Muscle of leg (tissue), 11 donors: ENCODE measurements around the gene TMEM237. TPM values are rescaled to one million over a fixed set of nuclear protein-coding genes. Genes with fewer than 3 reads are reported as not detected.

ENCODE experiments used
- DNase-seq: peaks from one replicate; pipeline ENCODE4 v3.0.0; 2013
- H3K27ac ChIP-seq: one replicate; pipeline ENCODE4 v1.5.1; 2013; ENCODE audit warnings: mild to moderate bottlenecking, low read length, control low read depth
- H3K27me3 ChIP-seq: one replicate; pipeline ENCODE4 v1.6.1; 2013; ENCODE audit warnings: low read length; ENCODE audit not compliant: control insufficient read depth, insufficient read depth
- H3K36me3 ChIP-seq: one replicate; pipeline ENCODE4 v1.6.1; 2013; ENCODE audit warnings: low read length; ENCODE audit not compliant: control insufficient read depth, insufficient read depth
- H3K4me1 ChIP-seq: one replicate; pipeline ENCODE4 v1.6.1; 2013; ENCODE audit warnings: low read length; ENCODE audit not compliant: control insufficient read depth, insufficient read depth
- H3K4me3 ChIP-seq: one replicate; pipeline ENCODE4 v1.5.1; 2013; ENCODE audit warnings: low read length, control low read depth
- H3K9me3 ChIP-seq: replicated peaks from 2 replicates; pipeline ENCODE4 v1.6.1; 2013; ENCODE audit warnings: low read depth, low read length; ENCODE audit not compliant: control insufficient read depth
- WGBS: methylation state at CpG from one replicate; pipeline ENCODE4 v1.1.5; 2013; ENCODE audit warnings: missing lambda C conversion rate; ENCODE audit not compliant: insufficient coverage; 5-methylcytosine and 5-hydroxymethylcytosine counted together
- polyA plus RNA-seq, 8 donors: library from polyadenylated mRNA; unstranded; fragments of 120-200 nt; gene quantifications; one replicate each; pipeline versions ENCODE4 v1.2.1 to v1.2.3, GENCODE V29; 2013; ENCODE audit warnings: inconsistent platforms in 1 of 8, low replicate concordance in 1 of 8; ENCODE audit not compliant: insufficient read length in 8 of 8, insufficient read depth in 1 of 8
- total RNA-seq: library from RNA; stranded (reverse); fragments of 120-200 nt; gene quantifications from one replicate; pipeline ENCODE4 v1.2.4, GENCODE V29; 2013

Gene TMEM237
- total and polyA plus RNA-seq, 9 donors: 28.6 to 40.9 (median 31.7) TPM

DNA sequence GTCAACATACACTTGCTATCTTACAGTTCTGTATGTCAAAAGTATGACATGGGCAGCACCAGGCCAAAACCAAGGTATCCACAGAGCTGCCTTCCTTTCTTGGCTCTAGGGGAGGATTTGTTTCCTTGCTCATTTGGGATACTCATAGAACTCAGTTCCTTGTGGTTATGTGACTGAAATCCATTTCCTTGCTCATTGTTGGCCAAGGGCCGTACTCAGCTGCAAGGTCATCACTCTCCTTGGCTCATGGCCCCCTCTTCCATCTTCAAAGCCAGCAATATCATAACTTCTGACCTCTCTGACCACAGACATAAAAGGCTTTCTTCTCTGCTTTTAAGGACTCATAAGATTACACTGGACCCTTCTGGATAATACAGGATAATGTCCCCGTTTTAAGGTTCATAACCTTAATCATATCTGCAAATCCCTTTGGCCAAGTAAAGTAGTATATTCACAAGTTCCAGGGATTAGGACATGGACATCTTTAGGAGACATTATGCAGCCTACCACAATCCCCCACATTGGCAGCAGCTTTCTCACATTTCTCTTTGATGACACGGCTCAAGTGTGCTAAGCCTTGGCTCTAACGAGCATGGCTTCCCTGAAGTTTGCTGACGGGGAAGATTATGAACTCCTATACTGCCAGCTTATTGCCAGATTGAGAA, 20.9 kb downstream of the TMEM237 start:
- no peak for DNase-seq
- peaks cover 12% of the 10 kb centered on the region for H3K36me3 ChIP-seq
- no peak overlapping the region for H3K4me3 ChIP-seq
- H3K27ac ChIP-seq: no peak overlapping the region
- no peaks in the 10 kb centered on the region for H3K27me3 ChIP-seq
- H3K9me3 ChIP-seq: no peaks in the 10 kb centered on the region
- 63% methylated on average over 4 of the region's 5 CpGs for WGBS
- peaks cover 4% of the 10 kb centered on the region for H3K4me1 ChIP-seq

DNA sequence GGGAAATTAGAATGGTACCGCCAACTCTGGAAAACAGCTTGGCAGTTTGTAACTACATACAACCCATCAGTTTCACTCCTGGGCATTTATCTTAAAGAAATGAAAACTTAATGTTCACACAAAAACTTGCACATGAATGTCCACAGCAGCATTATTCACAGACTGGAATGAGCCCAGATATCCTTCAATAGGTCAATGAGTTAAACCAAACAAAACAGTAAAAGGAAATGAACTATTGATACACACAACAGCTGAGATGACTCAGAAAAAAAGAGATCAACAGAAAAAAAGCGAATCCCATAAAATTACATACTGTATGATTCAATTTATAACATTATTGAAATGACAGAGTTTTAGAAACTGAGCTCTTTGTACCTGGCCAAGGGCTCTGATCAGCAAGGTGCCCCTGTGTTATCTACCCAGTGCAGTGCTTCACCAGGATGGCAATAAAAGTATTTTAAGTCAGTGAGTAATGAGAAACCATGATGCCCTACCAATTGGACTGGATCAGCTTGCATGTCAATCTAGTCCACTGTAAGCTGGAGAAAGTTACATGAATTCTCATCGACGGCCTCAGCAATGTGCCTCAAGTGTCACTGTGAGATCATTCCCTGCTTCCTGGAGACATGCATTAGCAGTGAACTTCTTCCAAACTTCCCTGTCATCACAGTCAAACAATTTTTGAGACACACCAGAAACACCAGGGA, 21.9 kb downstream of the TMEM237 start:
- Histone ChIP-seq H3K9me3 (no peaks in the 10 kb centered on the region), H3K27me3 (no peaks in the 10 kb centered on the region), H3K4me3 (no peak overlapping the region), H3K36me3 (peaks cover 12% of the 10 kb centered on the region), H3K27ac (no peak overlapping the region), H3K4me1 (peaks cover 4% of the 10 kb centered on the region)
- no peak for DNase-seq
- WGBS: 88% methylated on average over 2 of the region's 4 CpGs

DNA sequence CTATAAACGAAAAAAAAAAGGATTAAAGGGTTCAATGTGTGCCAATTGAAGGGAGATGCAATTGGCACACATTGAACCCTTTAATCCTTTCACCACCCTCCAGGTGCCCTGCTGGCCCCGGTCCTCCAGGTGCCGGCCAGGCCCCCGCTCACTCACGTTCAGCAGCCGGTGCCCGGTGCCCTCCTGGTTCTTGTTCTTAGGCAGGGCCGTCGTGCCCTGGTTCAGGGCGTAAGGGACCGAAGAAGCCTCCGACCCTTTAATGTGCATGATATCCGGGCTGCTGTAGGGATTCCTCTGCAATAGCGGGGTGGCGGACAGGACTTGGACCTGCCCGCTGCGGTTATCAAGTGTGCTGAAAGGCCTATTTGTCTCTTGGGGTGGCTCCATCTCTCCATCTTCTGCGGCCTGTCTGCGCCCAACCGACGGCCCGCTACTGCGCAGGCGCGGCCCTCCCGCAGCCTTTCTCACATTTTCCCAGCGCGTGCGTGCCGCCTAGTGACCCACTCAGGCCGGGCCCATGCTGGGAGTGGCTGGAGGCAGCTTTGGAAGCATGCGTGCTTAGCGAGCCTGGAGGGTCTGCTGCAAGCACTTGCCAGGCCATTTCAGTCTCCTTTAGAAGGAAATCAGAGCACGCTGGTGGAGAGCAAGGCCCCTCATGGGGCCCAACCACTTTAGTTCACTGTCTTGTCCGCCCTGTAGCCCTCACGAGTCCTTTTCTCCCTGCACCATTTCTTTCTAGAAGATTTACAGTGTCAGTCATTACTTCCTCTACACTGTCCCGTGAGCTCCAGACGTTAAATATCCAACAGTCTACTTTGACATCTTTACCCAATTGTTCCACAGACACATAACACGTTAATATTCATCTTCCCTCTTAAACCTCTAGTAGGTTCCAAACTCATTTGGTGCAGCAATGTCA, 24.3 kb downstream of the TMEM237 start:
- H3K36me3 ChIP-seq: peaks cover 7% of the 10 kb centered on the region
- no peaks in the 10 kb centered on the region for H3K9me3 ChIP-seq
- H3K4me1 ChIP-seq: peaks cover 4% of the 10 kb centered on the region
- peak; percentile 86 for DNase-seq
- WGBS: 31% methylated on average over 35 of the region's 39 CpGs
- H3K4me3 ChIP-seq: peak overlapping the region; percentile 11
- no peak overlapping the region for H3K27ac ChIP-seq
- H3K27me3 ChIP-seq: no peaks in the 10 kb centered on the region

DNA sequence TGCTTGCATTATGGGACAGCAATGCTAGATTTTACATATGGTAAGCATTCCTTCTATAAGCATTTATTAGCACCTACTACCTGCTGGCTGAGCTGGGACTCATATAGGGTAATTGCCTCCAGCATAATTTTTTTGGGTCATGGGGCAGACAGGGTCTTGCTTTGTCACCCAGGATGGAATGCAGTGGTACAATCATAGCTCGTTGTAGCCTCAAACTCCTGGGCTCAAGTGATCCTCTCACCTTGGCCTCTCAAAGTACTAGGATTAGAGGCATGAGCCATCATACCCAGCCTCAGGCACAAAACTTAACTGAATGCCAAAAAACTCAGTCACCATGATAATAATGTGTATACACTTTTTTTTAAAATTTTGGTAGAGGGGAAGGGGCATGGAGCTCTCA, 35.3 kb downstream of the TMEM237 start:
- no peak for DNase-seq
- no peak overlapping the region for H3K4me3 ChIP-seq
- H3K27ac ChIP-seq: no peak overlapping the region
- no peaks in the 10 kb centered on the region for H3K27me3 ChIP-seq
- peaks cover 7% of the 10 kb centered on the region for H3K9me3 ChIP-seq
- no peaks in the 10 kb centered on the region for H3K36me3 ChIP-seq
- no peaks in the 10 kb centered on the region for H3K4me1 ChIP-seq
- WGBS: 100% methylated on average over 1 of the region's 1 CpG

DNA sequence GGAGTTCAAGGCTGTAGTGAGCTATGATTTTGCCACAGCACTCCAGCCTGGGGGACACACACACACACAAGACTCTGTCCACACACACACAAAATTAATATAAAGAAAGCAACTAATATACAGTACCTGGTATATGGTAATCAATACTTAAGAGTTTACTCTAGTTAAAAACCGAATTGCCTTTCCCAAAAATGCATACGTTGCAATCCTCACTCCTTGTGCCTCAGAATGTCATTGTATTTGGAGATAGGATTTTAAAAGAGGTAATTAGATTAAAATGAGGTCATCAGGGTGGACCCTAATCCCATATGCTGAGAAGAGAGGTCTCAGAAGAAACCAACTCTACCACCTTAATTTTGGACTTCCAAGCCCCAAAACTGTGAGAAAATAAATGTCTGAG, 35.7 kb downstream of the TMEM237 start:
- Histone ChIP-seq H3K36me3 (no peaks in the 10 kb centered on the region), H3K4me3 (no peak overlapping the region), H3K27ac (no peak overlapping the region), H3K4me1 (no peaks in the 10 kb centered on the region), H3K27me3 (no peaks in the 10 kb centered on the region), H3K9me3 (peaks cover 7% of the 10 kb centered on the region)
- no peak for DNase-seq
- no CpG with 5 or more reads among the region's 2 CpGs for WGBS

DNA sequence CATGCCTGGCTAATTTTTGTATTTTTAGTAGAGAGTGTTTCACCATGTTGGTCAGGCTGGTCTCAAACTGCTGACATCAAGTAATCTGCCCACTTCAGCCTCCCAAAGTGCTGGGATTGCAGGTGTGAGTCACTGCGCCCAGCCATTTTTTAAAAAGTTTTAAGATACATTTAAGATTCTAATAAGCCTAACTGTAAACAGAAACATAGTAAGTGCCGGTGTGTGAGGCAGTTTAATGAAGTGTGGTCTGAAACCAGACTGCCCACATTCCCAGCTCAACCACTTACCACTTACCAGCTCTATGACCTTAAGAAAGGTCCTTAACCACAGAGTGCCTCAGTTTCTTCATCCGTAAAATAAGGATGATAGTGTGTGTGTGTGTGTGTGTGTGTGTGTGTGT, 42.4 kb downstream of the TMEM237 start:
- WGBS: no CpG with 5 or more reads among the region's 3 CpGs
- no peak for DNase-seq
- H3K4me3 ChIP-seq: no peak overlapping the region
- H3K27me3 ChIP-seq: no peaks in the 10 kb centered on the region
- no peaks in the 10 kb centered on the region for H3K36me3 ChIP-seq
- H3K27ac ChIP-seq: no peak overlapping the region
- no peaks in the 10 kb centered on the region for H3K4me1 ChIP-seq
- H3K9me3 ChIP-seq: peaks cover 3% of the 10 kb centered on the region

DNA sequence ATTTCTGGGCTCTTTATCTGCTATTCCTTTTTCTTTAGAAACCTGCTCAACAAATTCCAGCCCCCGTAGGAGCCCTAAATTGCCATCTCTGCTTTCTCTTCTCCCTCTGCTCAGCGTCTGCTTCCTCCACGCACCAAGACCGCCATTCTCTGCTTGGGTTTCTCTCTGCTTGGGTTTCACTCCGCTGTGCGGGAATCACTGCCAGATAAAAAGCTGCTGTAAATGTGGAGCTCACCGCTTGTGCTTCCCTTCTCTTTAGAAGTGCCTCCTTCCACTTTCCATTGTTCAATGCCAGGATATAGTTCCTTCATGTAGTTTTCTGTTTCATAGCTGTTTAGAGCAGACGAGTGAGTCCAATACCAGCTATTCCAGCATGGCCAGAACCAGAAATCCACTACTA, 45.9 kb downstream of the TMEM237 start:
- no peaks in the 10 kb centered on the region for H3K4me1 ChIP-seq
- no peaks in the 10 kb centered on the region for H3K36me3 ChIP-seq
- H3K27ac ChIP-seq: peak overlapping the region; percentile 20
- H3K27me3 ChIP-seq: no peaks in the 10 kb centered on the region
- WGBS: 36% methylated on average over 3 of the region's 8 CpGs
- DNase-seq: peak; percentile 72
- no peak overlapping the region for H3K4me3 ChIP-seq
- H3K9me3 ChIP-seq: peaks cover 5% of the 10 kb centered on the region

DNA sequence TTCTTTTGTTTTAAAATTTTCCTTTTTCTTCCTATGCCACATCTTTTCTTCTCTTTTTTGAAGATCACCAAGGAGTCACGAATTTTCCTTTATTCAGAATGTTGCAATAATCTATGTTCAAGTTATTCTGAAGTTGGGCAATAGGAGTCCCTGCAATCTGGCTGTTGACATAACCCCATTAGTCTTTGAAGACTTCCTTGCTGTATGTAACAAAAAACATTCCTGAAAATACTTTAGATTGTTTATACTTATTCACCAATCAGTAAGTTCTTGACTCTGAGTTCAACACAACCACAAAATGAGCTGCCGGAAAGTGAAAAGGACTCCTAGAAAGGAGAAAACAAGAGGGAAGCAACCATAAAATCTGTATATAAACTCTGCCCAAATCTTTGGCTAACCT, 62.8 kb downstream of the TMEM237 start:
- H3K27ac ChIP-seq: no peak overlapping the region
- DNase-seq: no peak
- no CpG with 5 or more reads among the region's 2 CpGs for WGBS
- no peak overlapping the region for H3K4me3 ChIP-seq
- H3K36me3 ChIP-seq: no peaks in the 10 kb centered on the region
- no peaks in the 10 kb centered on the region for H3K27me3 ChIP-seq
- no peaks in the 10 kb centered on the region for H3K9me3 ChIP-seq
- H3K4me1 ChIP-seq: no peaks in the 10 kb centered on the region

DNA sequence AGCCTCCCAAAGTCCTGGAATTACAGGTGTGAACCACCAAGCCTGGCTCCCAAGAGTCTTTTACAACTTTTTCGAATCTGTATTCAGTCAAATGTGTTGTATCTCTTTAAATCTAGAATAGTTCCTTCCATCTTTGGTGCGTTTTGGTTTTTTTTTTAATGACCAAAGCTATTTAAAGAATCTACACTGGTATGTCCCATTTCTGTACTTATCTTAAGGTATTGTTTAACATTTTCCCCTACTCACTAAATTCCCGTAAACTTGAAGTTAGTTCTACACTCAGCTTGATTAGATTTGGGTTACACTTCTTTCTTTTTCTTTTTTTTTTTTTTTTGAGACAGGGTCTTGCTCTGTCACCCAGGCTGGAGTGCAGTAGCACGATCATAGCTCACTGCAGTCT, 63.8 kb downstream of the TMEM237 start:
- Histone ChIP-seq H3K4me1 (no peaks in the 10 kb centered on the region), H3K27me3 (no peaks in the 10 kb centered on the region), H3K9me3 (no peaks in the 10 kb centered on the region), H3K36me3 (no peaks in the 10 kb centered on the region), H3K27ac (no peak overlapping the region), H3K4me3 (no peak overlapping the region)
- WGBS: no CpG with 5 or more reads among the region's 4 CpGs
- DNase-seq: no peak

DNA sequence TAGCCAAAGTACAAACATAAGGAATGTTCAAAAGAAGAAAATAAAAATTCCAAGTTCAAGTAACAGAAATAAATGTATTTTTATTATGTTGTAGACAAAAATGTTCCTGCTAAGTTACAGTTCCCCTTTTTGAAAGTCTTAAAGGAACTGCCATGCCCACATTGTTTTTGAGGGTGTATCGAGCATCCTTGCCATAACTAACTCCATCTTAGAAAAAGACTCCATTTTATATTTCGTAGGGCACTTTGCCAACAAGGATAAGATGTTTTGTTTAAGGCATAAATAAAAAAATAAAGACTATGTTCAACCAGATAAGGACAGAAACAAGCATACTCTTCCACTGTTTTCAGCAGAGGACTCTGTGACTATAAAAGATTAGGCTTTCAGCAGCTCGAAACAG, 67.3 kb downstream of the TMEM237 start:
- WGBS: 100% methylated on average over 1 of the region's 3 CpGs
- H3K27me3 ChIP-seq: no peaks in the 10 kb centered on the region
- DNase-seq: no peak
- no peak overlapping the region for H3K27ac ChIP-seq
- no peaks in the 10 kb centered on the region for H3K36me3 ChIP-seq
- H3K4me1 ChIP-seq: no peaks in the 10 kb centered on the region
- no peak overlapping the region for H3K4me3 ChIP-seq
- no peaks in the 10 kb centered on the region for H3K9me3 ChIP-seq
